Neural crest cell (in vitro differentiated cells): ENCODE measurements around the gene DNA2. TPM values are rescaled to one million over a fixed set of nuclear protein-coding genes. Genes with fewer than 3 reads are reported as not detected.
"Not testable (repeated sequence)": the region's sequence is repeated elsewhere in the genome, so short reads cannot be mapped to it uniquely, and the experiment has no call there.

Experiments
- DNase-seq: peaks from one replicate; pipeline ENCODE4 v3.0.0; 2021; ENCODE audit warnings: low read depth, mixed read lengths, low spot score
- H3K27ac Mint-ChIP-seq: one replicate; pipeline ENCODE4 v1.8.0; 2021; ENCODE audit warnings: mild to moderate bottlenecking, mixed read lengths; ENCODE audit not compliant: unreplicated experiment
- H3K27me3 Mint-ChIP-seq: 2 replicates; pipeline ENCODE4 v1.8.0; 2021; ENCODE audit warnings: low read depth, mild to moderate bottlenecking, mixed read lengths
- H3K36me3 Mint-ChIP-seq: 2 replicates; pipeline ENCODE4 v1.8.0; 2021; ENCODE audit warnings: low read depth, mild to moderate bottlenecking, mixed read lengths
- H3K4me1 Mint-ChIP-seq: 2 replicates; pipeline ENCODE4 v1.8.0; 2021; ENCODE audit warnings: mixed read lengths
- H3K4me3 Mint-ChIP-seq: one replicate; pipeline ENCODE4 v1.8.0; 2021; ENCODE audit warnings: mild to moderate bottlenecking, mixed read lengths
- H3K9me3 Mint-ChIP-seq: 2 replicates; pipeline ENCODE4 v1.8.0; 2021; ENCODE audit warnings: mixed read lengths
- CTCF ChIP-seq: fragments of 200-600 bp; sonication (generic); conservative IDR thresholded peaks from 2 replicates; pipeline ENCODE4 v1.5.0; 2021; ENCODE audit warnings: antibody characterized with exemption, mild to moderate bottlenecking
- long read RNA-seq: library from polyadenylated mRNA; unstranded; transcript quantifications from one replicate; pipeline ENCODE4 v2.0.0, GENCODE V29; 2020
- total RNA-seq: library from RNA; stranded (reverse); gene quantifications from 2 replicates; pipeline ENCODE4 v1.2.1, GENCODE V29; 2021

The DNA2 gene
- total RNA-seq = 44.6 and 52.6 TPM in 2 replicates
- long read RNA-seq, partial matches to known transcripts = 18 of 50 reads
- long read RNA-seq, other reads (novel, unspliced or antisense) = 32 of 50 reads

- Mint-ChIP-seq H3K4me3 (peak within 1 kb of the TSS; percentile 95), H3K36me3 (peaks cover 5% of the 10 kb centered on the region), H3K9me3 (no peaks in the 10 kb centered on the region), H3K27ac (peak within 1 kb of the TSS; percentile 99), H3K27me3 (no peaks in the 10 kb centered on the region), H3K4me1 (peaks cover 27% of the 10 kb centered on the region)
- DNase-seq = peak; percentile 64
- TF ChIP-seq CTCF = no peak
These were observed at the start of gene DNA2 for GRCh38 chr10:68471586-68472408. TSS of gene DNA2 (minus strand) at chr10:68471973. CDS start at chr10:68471864, 109 bp downstream.

GRCh38 chr10:68518609-68519008 is 46.8 kb upstream of the DNA2 start:
- H3K4me3 Mint-ChIP-seq, H3K36me3 Mint-ChIP-seq, DNase-seq, H3K27me3 Mint-ChIP-seq, H3K9me3 Mint-ChIP-seq, H3K4me1 Mint-ChIP-seq, H3K27ac Mint-ChIP-seq: not testable (repeated sequence)

- Mint-ChIP-seq H3K4me1 (no peaks in the 10 kb centered on the region), H3K27ac (no peak overlapping the region), H3K4me3 (no peak overlapping the region), H3K27me3 (no peaks in the 10 kb centered on the region), H3K9me3 (no peaks in the 10 kb centered on the region), H3K36me3 (no peaks in the 10 kb centered on the region)
- no peak for DNase-seq
- TF ChIP-seq CTCF = no peak
These were observed 45.4 kb upstream of the DNA2 start for GRCh38 chr10:68517188-68517587.

- H3K27ac Mint-ChIP-seq = no peak overlapping the region
- H3K36me3 Mint-ChIP-seq = no peaks in the 10 kb centered on the region
- DNase-seq = no peak
- H3K9me3 Mint-ChIP-seq = no peaks in the 10 kb centered on the region
- TF ChIP-seq CTCF = no peak
- H3K27me3 Mint-ChIP-seq = no peaks in the 10 kb centered on the region
- H3K4me3 Mint-ChIP-seq = no peak overlapping the region
- no peaks in the 10 kb centered on the region for H3K4me1 Mint-ChIP-seq
These were observed 45.0 kb upstream of the DNA2 start for GRCh38 chr10:68516766-68517165.

- H3K36me3 Mint-ChIP-seq, H3K27me3 Mint-ChIP-seq, H3K9me3 Mint-ChIP-seq, H3K4me3 Mint-ChIP-seq, H3K27ac Mint-ChIP-seq, DNase-seq, H3K4me1 Mint-ChIP-seq: not testable (repeated sequence)
These were observed 44.4 kb upstream of the DNA2 start for GRCh38 chr10:68516216-68516615.

GRCh38 chr10:68508090-68508489 is 36.3 kb upstream of the DNA2 start:
- no peak for DNase-seq
- Mint-ChIP-seq H3K9me3 (no peaks in the 10 kb centered on the region), H3K27me3 (no peaks in the 10 kb centered on the region), H3K36me3 (no peaks in the 10 kb centered on the region), H3K4me3 (no peak overlapping the region), H3K27ac (no peak overlapping the region), H3K4me1 (no peaks in the 10 kb centered on the region)
- TF ChIP-seq CTCF = no peak
